OCI-LY7 (cell line): ENCODE measurements around the gene PLA2G2F. TPM values are rescaled to one million over a fixed set of nuclear protein-coding genes. Genes with fewer than 3 reads are reported as not detected.

Experiments
- BruUV-seq: library from RNA; stranded (reverse); fragments of 400-500 nt; replicated peaks from 2 replicates; lab custom pipeline; 2021; lab: Mats Ljungman, UMichigan
- CTCF ChIA-PET: fragments of 300-600 bp; sonication (Branson Sonifier 250); formaldehyde crosslinking; loops from one replicate; lab custom pipeline; 2022; ENCODE audit warnings: antibody characterized with exemption; ENCODE audit not compliant: unreplicated experiment; lab: Charles Lee
- POLR2A ChIA-PET: fragments of 300-600 bp; sonication (Branson Sonifier 250); formaldehyde crosslinking; loops from one replicate; lab custom pipeline; 2022; ENCODE audit warnings: antibody characterized with exemption; lab: Charles Lee
- DNase-seq: peaks from one replicate; pipeline ENCODE4 v3.0.0-alpha.2; 2015; ENCODE audit warnings: low spot score
- H2AFZ ChIP-seq: fragments of 200-600 bp; sonication (generic), shearing (Covaris generic); 2 replicates; pipeline ENCODE4 v1.6.1; 2014; ENCODE audit warnings: mild to moderate bottlenecking, antibody characterized with exemption, low read length, moderate library complexity
- H3K27ac ChIP-seq: fragments of 200-600 bp; sonication (generic); 2 replicates; pipeline ENCODE4 v1.5.1; 2014; ENCODE audit warnings: mixed run types, low read depth, mild to moderate bottlenecking, moderate library complexity, low read length, inconsistent platforms; ENCODE audit not compliant: poor library complexity, severe bottlenecking
- H3K36me3 ChIP-seq: fragments of 200-600 bp; sonication (generic); 2 replicates; pipeline ENCODE4 v1.6.1; 2014; ENCODE audit warnings: mild to moderate bottlenecking, antibody characterized with exemption, low read length, moderate library complexity, mixed read lengths; ENCODE audit not compliant: insufficient read depth
- H3K4me1 ChIP-seq: fragments of 200-600 bp; sonication (generic); 2 replicates; pipeline ENCODE4 v1.5.1; 2014; ENCODE audit warnings: mild to moderate bottlenecking, low read length; ENCODE audit not compliant: insufficient read depth, poor library complexity, severe bottlenecking
- H3K4me2 ChIP-seq: fragments of 200-600 bp; sonication (generic); 2 replicates; pipeline ENCODE4 v1.6.1; 2014; ENCODE audit warnings: mild to moderate bottlenecking, low read length
- H3K4me3 ChIP-seq: fragments of 200-600 bp; sonication (generic); 2 replicates; pipeline ENCODE4 v1.5.1; 2014; ENCODE audit warnings: mild to moderate bottlenecking, low read depth, low read length; ENCODE audit not compliant: poor library complexity, severe bottlenecking
- H3K79me2 ChIP-seq: fragments of 200-600 bp; sonication (generic); 2 replicates; pipeline ENCODE4 v1.6.1; 2016; ENCODE audit warnings: low read depth, mild to moderate bottlenecking, low read length, moderate library complexity, mixed read lengths; ENCODE audit not compliant: insufficient read depth
- H3K9me2 ChIP-seq: fragments of 200-600 bp; sonication (generic); 2 replicates; pipeline ENCODE4 v1.6.1; 2016; ENCODE audit warnings: mild to moderate bottlenecking, low read length, mixed read lengths; ENCODE audit not compliant: insufficient read depth
- H3K9me3 ChIP-seq: fragments of 200-600 bp; sonication (generic); 2 replicates; pipeline ENCODE4 v1.6.1; 2014; ENCODE audit warnings: mild to moderate bottlenecking, mixed run types, low read length, mixed read lengths
- H4K20me1 ChIP-seq: fragments of 200-600 bp; sonication (generic); 2 replicates; pipeline ENCODE4 v1.6.1; 2014; ENCODE audit warnings: mild to moderate bottlenecking, antibody characterized with exemption, low read length, moderate library complexity, mixed read lengths; ENCODE audit not compliant: insufficient read depth
- CTCF ChIP-seq: fragments of 200-600 bp; sonication (generic); conservative IDR thresholded peaks from 2 replicates; pipeline ENCODE4 v1.5.1; 2014; ENCODE audit warnings: mild to moderate bottlenecking, antibody characterized with exemption, low read length, moderate library complexity, mixed read lengths
- EZH2phosphoT487 ChIP-seq: fragments of 200-600 bp; sonication (generic); IDR thresholded peaks from 2 replicates; pipeline ENCODE4 v1.6.1; 2018; ENCODE audit warnings: low read depth, borderline replicate concordance, mild to moderate bottlenecking, mixed run types, antibody characterized with exemption, low read length, moderate library complexity, mixed read lengths
- intact Hi-C: fragments of 100-400 bp; cut with micrococcal nuclease; formaldehyde crosslinking; loops from one replicate; pipeline ENCODE4 v1.10.0; 2022; ENCODE audit not compliant: unreplicated experiment
- total RNA-seq, 2 experiments: library from RNA; depleted of rRNA in 1 of 2; stranded (reverse); fragments of >200 nt in 1 of 2; shearing (Covaris generic) in 1 of 2; gene quantifications; 2 replicates each; pipeline ENCODE4 v1.2.3, GENCODE V29; 2014 to 2022

PLA2G2F gene
- total RNA-seq, 2 experiments from 2014 or later: not detected

- POLR2A ChIA-PET: interaction anchor here (0.6 to 1.6 kb wide), 2 partner anchors 27 to 1717 kb away, joined by 3 to 4 read pairs; no protein-coding TSS in a partner anchor
- CTCF ChIA-PET: interaction anchor here (0.6 kb wide), 1 partner anchor 90 kb away, joined by 3 read pairs; no protein-coding TSS in a partner anchor
These were observed 14.6 kb upstream of the PLA2G2F start for GRCh38 chr1:20124456-20125057.

GRCh38 chr1:20125100-20125499 lies 14.0 kb upstream of the PLA2G2F start:
- Histone ChIP-seq H4K20me1 (no peaks in the 10 kb centered on the region), H3K79me2 (no peaks in the 10 kb centered on the region), H3K9me2 (no peaks in the 10 kb centered on the region), H3K4me3 (no peak overlapping the region), H3K4me2 (no peak overlapping the region), H3K36me3 (no peaks in the 10 kb centered on the region), H3K9me3 (no peaks in the 10 kb centered on the region), H3K27ac (no peak overlapping the region), H2AFZ (no peak overlapping the region), H3K4me1 (peaks cover 15% of the 10 kb centered on the region)
- TF ChIP-seq CTCF: no peak
- TF ChIP-seq EZH2phosphoT487: no peak
- no TSS peak for BruUV-seq
- CTCF ChIA-PET: interaction anchor here (0.6 kb wide), 1 partner anchor 90 kb away, joined by 3 read pairs; no protein-coding TSS in a partner anchor
- no peak for DNase-seq
- intact Hi-C loops: no loop called here
- POLR2A ChIA-PET: interaction anchor here (1.6 kb wide), 1 partner anchor 27 kb away, joined by 3 read pairs; no protein-coding TSS in a partner anchor

More at GRCh38 chr1:20124456-20125057, 14.6 kb upstream of the PLA2G2F start:
- H3K4me2 ChIP-seq: no peak overlapping the region
- H2AFZ ChIP-seq: no peak overlapping the region
- H3K36me3 ChIP-seq: no peaks in the 10 kb centered on the region
- no peaks in the 10 kb centered on the region for H3K9me3 ChIP-seq
- H4K20me1 ChIP-seq: no peaks in the 10 kb centered on the region
- TF ChIP-seq CTCF (no peak), EZH2phosphoT487 (no peak)
- no peak overlapping the region for H3K27ac ChIP-seq
- H3K9me2 ChIP-seq: no peaks in the 10 kb centered on the region
- intact Hi-C loops: no loop called here
- BruUV-seq: no TSS peak
- H3K4me1 ChIP-seq: peaks cover 21% of the 10 kb centered on the region
- H3K79me2 ChIP-seq: no peaks in the 10 kb centered on the region
- no peak for DNase-seq
- no peak overlapping the region for H3K4me3 ChIP-seq
